GM18519 (cell line): ENCODE measurements around the gene NOL9.

ENCODE experiments used
- ATAC-seq: cut with Tn5 transposase; IDR thresholded peaks from one replicate; pipeline ENCODE4 v1.9.1; 2021; ENCODE audit warnings: mild to moderate bottlenecking, moderate library complexity; ENCODE audit not compliant: unreplicated experiment, low FRiP score

The NOL9 gene

DNA sequence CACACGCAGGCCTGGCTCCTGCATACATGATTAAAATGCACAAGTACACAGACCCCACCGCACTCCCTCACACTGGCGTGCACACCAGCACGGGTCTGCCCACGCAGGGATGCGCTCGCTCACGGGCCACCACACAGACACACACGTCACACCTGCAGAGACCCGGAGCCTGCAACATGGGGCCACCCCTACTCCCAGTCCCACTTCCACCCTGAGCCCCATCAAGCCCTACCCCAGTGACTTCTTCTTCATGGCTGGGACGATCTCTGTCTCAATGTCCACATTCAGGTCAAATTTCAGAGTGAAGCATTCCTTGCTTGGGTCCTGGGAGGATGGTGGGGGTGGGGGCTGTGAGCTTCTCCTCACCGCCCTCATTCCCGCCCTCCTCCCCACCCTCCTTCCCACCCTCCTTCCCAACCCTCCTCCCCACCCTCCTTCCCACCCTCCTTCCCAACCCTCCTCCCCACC lies 79.5 kb downstream of the NOL9 start:
- ATAC-seq: no peak

DNA sequence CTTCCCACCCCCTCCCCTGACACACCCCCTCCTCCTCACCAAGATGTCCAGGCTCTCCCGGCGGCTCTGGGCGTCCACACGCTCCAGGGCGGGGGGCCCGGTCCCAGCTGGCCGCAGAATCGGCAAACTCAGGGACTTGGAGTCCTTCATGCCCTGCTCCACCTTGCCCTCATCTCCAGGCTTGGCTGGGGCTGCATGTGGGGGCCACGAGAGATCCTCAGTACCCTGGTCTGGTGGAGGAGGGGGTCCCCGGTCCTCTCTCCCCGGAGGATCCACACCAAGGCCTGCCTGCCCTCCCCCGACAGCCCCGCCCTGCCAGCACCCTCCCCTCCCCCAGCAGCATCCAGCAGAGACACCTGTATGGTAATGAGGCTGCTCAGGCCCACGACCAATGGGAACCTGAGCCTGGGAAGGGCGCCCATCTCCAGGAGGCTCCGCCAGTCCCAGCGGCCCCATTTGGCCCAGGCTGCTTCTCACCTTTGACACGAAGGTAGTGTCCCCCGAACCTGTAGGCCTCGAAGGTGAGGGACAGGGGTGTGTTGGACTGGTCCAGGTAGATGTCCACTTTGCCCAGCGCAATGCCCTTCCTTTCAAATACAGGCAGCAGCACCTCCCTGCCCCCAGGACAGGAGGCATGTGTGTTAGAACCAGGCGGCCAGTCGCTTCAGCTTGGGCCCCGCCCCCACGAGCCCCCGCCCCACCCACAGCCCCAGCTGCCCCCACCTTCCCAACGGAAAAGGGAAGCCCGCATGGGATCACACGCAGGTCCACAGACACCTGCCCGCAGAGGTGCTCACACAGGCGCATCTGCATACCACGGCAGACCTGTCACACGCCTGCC lies 80.1 kb downstream of the NOL9 start:
- ATAC-seq: no peak

DNA sequence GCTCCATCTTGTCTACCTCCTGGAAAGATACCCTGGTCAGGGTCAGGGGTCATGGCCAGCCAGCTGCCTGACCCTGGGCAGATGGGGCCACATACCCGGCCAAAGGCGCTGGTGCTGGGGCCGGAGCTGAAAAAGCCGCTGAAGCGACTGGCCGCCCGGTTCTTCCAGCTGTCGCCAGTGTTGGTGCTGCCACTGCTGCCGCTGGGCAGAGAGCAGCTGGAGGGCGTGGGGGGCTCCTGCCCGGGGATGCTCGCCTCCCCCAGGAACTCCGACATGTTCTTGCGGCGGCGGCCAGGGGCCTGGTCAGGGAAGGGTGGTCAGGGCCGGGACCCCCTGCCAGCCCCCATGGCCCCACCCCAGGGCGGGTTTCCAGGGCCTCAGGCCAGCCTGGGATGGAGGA lies 81.2 kb downstream of the NOL9 start:
- no peak for ATAC-seq

DNA sequence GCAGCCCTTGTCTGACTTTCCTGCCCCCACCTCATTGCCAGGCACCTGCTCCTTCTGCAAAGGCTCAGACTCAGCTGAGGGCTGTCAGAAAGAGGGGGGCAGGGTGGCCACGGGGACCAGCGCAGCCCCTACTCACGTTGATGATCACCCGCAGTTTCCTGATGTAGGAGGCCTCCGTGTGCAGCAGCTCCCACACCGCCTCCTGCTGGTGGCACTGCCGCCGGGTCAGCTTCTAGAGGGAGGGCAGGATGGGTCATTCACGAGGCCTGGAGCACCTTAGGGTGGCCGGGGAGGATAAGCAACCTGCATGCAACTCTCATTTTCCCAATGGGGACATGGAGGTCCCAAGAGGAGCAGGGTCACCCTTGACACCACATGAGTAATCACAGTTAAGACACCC lies 81.9 kb downstream of the NOL9 start:
- ATAC-seq: no peak

DNA sequence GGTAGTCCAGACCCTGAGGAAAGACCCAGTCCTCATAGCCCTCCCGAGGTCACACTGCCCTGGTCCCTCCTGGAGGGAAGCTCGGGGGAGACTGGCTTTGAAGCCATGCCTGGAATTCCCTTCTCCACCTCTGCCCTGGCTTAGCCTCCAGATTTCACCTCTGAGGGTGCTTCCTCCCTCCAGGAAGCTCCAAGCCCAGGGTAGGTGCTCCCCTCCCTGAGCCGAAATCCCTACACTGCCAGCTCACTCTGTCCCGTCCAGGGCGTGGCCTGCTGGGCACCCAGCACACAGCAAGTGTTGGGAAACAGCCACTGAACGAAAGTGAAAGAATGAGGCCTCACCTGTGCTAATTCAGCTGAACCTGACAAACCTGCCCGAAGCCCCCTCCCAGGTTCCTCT lies 82.3 kb downstream of the NOL9 start:
- ATAC-seq: no peak
